Upper lobe of left lung (tissue), 4 donors: ENCODE measurements around the gene CDK4.

Experiments used
- CTCF ChIP-seq, 6 experiments: fragments of 450-650 bp in 4 of 6; fragments of 200-600 bp in 2 of 6; sonication (generic) in 2 of 6; IDR thresholded peaks; one replicate each; pipeline ENCODE4 v1.5.1; 2016 to 2019; ENCODE audit warnings: antibody characterized with exemption in 6 of 6
- POLR2A ChIP-seq, 4 donors: fragments of 450-650 bp; IDR thresholded peaks; one replicate each; pipeline ENCODE4 v1.5.1; 2016 to 2017; ENCODE audit warnings: antibody characterized with exemption in 4 of 4, mild to moderate bottlenecking in 2 of 4

GRCh38 chr12:57782243-57782607, 30.1 kb upstream of the CDK4 start:
- TF ChIP-seq POLR2A (IDR thresholded peaks at IDR 0.05), result no peak
- TF ChIP-seq CTCF (IDR thresholded peaks at IDR 0.05), result no peak
